LNCAP (cell line): ENCODE measurements around the gene CHMP2B.
A peak's percentile ranks its signal among the peaks of the same experiment; 100 is the strongest.

Experiments used
- TF ChIP-seq, protein P1 (sequence below): fragments of 450-650 bp; IDR thresholded peaks from 2 replicates; pipeline ENCODE4 v1.5.1; 2017; ENCODE audit warnings: mild to moderate bottlenecking

The CHMP2B gene

DNA sequence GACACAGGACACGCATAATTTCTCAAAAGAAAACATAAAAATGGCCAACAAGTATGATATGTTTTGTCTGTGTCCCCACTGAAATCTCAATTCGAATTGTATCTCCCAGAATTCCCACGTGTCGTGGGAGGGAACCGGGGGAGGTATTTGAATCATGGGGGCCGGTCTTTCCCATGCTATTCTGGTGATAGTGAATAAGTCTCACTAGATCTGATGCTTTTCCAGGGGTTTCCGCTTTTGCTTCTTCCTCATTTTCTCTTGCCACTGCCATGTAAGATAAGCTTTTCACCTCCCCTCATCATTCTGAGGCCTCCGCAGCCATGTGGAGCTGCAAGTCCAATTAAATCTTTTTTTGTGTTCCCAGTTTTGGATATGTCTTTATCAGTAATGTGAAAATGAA is 61.3 kb downstream of the CHMP2B start:
- TF ChIP-seq, protein P1, sequence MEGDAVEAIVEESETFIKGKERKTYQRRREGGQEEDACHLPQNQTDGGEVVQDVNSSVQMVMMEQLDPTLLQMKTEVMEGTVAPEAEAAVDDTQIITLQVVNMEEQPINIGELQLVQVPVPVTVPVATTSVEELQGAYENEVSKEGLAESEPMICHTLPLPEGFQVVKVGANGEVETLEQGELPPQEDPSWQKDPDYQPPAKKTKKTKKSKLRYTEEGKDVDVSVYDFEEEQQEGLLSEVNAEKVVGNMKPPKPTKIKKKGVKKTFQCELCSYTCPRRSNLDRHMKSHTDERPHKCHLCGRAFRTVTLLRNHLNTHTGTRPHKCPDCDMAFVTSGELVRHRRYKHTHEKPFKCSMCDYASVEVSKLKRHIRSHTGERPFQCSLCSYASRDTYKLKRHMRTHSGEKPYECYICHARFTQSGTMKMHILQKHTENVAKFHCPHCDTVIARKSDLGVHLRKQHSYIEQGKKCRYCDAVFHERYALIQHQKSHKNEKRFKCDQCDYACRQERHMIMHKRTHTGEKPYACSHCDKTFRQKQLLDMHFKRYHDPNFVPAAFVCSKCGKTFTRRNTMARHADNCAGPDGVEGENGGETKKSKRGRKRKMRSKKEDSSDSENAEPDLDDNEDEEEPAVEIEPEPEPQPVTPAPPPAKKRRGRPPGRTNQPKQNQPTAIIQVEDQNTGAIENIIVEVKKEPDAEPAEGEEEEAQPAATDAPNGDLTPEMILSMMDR: no peak

DNA sequence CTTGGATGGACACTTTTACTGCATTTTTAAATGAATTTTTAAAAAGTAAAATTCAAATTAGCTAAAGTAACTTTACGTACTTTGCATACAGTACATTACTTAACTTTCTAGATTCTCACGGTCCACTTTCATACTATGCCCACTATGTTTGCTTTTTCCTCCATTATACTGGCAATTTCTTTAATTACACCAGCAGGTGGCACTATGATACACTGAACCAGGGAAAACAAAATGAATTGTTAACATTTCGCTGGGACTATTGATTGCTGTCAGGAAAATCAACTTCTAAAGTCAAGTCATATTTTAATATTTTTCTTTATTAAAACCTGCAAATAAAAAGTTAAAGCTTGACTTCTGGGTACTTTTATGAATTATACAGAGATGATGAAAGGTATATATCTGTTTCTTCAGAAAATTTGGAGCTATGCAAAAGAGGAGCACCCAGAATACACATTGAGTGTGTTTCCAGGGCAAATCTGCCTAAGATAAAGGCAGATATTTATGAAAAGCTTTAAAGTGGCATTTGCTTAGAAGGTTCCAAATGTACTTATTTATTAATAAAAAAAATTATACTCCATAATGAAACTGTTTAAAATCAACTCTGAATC is 71.1 kb downstream of the CHMP2B start:
- TF ChIP-seq, protein P1: peak; percentile 66
